Activated T-helper 9 cell treated with anti-CD3 and anti-CD28 coated beads, Interleukin-2, amount 50 U/mL, for 16 hours (primary cell): Measurements from ENCODE around the gene ARHGDIB.

Experiments used
- DNase-seq: peaks from one replicate; pipeline ENCODE4 v3.0.0-alpha.2; 2020; ENCODE audit warnings: low read depth

Gene ARHGDIB

DNA sequence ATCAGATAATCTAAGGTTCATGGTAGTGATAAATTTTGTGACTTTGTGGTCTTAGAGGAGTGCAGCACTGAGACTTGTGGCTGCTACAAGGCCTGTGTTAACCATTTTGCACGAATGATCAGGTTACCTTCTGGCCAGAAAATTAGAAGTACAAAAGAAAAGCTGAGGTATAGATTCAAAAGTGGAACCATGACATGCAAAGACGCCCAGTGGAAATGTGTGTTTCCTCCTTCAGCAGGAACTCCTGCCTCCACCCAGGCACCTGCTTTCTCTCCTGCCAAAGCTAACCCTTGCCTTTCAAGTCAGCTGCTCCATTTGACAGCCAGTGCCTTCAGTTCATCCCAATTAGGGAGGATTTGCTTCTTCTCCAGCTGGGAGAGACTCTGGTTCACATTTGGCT, 21.6 kb upstream of the ARHGDIB start:
- no peak for DNase-seq

DNA sequence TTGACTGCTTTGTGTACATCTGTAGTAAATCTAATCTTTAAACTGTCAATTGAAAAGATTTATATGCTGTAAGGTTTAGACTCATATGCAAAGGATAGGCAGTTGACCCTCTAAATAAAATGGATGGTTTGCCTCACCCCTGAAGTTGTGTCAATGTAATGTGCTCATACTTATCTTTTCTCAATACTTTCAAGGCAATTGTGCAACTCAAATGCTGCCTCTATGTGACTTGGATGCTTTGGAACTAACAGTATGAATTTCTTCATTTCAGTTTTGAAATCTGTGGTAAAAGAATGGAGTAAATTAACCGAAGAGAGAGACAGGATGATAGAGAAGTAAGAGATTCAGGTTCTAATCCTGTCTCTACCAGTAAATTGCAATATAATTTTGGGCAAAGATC, 21.2 kb upstream of the ARHGDIB start:
- DNase-seq, result no peak

DNA sequence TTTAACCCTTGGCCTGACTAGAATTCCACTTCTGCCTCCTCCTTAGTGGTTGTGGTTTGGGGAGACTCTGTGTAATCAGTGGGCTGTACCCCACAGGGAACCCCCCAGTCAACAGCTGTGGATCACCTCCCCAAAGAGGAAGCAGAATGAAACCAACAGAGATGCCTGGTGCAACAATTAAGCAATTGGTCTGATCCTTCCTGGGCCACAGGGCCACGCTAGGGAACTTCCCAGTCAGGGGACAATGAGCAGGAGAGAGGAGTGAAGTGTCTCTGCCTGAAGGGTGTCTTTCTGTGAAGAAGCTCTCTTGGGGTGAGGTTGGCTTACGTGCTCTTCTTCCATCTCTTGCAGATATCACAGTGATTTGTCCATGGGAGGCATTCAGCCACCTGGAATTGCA, 19.6 kb upstream of the ARHGDIB start:
- DNase-seq, result no peak

DNA sequence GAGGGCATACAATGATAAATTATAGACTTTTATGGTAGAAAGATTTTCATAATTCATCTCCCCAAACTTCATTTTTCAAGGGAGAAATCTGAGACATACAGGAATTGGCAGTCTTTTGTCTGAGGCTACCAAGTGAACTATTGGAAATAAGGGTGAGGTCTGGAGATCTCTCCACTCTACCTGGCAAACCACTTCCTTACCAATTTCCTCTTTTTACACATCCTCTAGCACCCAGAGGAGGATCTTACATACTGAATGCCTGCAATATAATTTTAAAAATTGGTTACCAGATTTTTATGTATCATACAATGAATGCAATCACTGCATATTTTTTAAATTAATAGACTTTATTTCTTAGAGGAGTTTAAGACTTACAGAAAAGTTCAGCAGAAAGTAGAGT, 18.1 kb upstream of the ARHGDIB start:
- DNase-seq, result no peak

DNA sequence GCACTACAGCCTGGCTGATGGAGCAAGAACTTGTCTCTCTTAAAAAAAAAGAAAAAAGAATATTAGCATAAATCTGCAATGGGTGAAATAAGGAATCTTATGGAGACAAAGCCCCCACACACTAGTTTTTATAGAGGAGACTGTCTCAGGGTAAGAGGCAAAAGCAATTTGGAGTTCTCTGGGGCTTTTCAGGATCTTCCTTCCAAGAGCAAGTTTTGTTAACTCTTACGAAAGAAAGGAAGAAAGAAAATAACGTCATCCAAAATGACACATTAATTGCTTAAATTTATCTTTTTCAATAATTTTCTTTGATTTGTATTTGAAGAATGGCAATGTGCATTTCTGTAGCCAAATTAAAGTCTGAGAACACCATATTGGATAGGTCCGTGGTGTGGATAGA, 15.3 kb upstream of the ARHGDIB start:
- no peak for DNase-seq

DNA sequence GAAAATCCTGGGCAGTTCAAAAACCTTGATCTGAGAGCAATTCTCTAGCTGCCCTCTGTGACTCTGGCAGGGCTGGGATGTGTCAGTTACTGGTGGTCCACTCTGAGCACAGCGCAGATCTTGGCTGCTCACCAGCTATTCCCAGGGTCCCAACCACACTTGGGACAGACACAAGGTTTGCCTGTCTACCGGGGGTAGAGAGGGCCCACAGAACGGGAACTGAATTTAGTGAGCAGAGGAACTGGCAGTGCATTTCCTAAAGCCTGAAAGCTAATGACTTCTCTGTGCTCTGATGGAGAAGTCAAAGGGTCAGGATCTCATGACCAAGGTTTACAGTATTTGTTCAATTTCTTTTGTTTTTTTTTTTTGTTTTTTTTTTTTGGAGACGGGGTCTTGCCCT, 14.1 kb upstream of the ARHGDIB start:
- no peak for DNase-seq

DNA sequence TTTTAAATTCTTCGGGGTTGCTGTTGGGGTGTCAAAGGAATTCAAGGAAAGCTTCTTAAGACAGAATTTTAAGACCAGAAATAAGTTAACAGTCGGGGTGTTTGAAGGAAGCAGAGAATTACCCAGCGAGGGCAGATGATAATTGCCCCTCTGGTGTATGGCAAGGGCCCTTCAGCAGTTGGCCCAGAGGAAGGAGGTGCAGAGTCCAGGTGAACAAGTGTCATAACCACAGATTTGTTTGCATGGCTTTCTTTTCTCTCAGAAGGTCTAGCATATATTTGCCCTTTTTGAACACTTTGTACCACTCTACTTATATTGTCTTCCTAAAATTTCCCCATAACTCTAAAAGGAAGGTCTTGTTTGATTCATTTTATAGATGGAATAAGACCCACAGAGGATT, 13.2 kb upstream of the ARHGDIB start:
- DNase-seq, result no peak

DNA sequence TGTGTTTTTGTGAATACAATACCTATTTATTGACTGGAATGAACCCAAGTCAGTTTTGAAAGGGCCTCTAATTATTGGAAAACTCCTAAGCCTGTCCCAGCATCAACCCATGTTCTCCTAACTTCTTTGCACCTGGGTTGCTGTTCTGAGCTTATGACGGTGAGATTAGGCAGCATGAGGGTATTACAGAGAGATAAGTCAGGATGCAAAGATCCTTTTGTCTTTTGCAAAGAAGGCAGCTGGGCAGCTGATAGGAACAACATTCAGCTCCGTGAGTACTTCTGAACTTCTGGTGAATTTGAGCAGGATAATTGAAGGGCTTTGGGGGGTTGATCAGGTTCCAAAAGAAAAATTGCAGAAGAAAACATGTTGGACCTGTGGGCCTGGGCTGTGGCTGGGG, 11.4 kb upstream of the ARHGDIB start, which contains the start of gene PDE6H:
PDE6H (plus strand) TSS at position 227 of the 400 bp plus-strand sequence. CDS start 4,971 bp downstream, outside the sequence.
- no peak for DNase-seq

DNA sequence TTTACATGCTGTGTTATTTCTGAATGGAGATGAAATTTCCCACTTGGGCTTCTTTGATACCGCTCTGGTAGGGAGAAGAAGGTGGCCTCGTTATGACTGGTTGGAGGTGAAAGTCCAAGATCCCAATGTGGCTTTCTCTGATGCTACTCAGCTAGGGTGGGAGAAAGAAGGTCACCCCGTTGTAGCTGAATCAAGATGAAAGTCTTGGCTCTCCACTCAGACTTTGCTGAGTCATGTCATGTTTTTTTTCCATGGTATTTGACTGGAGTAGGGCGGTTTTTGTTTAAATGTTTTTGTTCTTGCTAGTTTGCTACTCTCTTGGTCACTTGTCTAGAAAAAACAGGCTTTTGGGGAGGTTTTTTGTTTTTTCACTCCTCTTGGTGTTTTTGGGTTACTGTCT, 9.1 kb upstream of the ARHGDIB start:
- DNase-seq, result no peak

DNA sequence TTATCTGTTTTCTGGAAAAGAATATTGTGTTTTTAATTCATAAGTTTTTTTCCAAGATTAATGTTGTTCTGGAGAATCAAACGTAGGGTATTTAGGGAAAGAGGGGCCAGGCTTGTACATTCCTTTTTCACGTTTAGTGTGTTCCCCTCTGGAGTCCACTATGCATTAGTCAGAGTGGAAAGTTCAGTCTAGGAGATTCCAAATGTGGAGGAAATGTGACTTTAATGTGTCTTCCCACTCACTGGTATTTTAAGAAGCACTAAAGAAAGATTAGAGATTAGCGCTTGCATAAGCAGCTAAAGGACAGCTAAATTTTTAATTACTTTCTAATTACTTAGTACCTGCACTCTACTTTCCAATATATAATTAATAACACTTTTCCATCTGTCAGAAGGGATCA, 7.1 kb upstream of the ARHGDIB start:
- DNase-seq, result no peak

DNA sequence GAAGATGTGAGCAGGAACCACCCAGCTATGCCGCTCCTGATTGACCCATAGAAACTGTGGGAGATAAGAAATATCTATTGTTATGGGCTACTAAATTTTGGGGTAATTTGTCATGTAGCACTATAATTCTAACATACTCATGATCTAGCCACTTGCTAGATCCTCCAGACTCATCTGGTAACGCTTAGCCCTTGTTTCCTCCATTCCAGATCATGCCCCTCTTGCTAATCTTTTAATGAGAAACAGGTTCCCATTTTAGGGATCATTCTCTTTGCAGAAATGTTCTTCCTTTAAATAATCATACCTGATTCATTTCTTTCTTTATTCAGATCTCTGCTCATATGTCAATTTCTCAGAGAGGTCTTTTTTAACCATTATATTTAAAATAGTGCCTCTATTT, 3.8 kb upstream of the ARHGDIB start:
- DNase-seq, result no peak

DNA sequence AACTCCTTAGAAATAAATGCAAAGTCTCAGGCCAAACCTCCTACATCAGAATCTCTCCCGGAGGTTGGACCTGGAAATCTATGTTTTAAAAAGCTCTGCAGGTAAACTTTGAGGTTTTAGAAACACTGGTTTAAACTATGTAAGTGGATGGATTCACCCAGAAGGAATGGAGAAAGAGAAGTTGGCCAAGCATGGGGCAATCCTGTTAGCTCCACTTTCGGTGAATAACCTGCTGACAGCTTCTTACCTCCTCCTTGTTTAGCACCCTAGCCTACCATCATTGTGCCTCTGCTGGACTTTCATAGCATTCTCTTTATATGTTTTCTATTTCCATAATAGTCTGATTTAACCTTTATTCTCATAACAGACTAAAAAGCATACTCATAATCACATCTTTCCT, 3.0 kb upstream of the ARHGDIB start:
- no peak for DNase-seq

DNA sequence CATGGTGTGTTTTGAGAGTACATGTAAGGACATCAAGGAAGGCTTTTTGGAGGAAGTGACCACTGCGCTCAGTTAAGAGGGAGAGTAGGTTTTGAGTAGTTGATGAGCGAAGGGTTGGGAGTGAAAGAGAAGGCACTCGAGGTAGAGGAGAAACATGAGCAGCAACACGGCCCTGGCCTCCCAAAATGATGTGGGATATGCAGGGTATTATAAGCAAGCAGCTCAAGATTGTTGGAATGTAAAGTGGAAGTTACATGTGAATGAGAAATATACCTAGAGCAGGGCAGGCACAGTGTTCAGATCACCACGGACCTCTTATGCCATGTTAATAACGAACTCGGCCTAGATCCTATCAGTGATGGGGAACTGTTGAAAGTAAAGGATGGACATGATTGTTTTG, 2.1 kb upstream of the ARHGDIB start:
- no peak for DNase-seq

DNA sequence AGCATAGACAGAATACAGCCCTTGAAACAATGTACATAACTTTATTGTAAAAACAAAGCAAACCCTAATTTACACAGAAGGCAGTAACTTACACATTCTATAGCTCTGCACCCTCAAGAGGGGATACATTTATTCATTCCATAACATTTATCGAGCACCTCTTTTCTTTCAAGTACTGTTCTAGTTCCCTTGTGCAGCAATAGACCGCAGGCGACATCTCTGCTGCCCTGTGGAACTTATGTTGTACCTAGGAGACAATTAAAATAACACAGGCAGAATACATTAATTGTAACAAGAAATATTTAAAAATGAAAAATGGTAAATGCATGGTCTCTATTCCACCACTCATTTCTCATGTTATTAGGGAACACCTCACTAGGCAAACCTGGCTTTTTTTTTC, 1.4 kb upstream of the ARHGDIB start:
- DNase-seq, result no peak

DNA sequence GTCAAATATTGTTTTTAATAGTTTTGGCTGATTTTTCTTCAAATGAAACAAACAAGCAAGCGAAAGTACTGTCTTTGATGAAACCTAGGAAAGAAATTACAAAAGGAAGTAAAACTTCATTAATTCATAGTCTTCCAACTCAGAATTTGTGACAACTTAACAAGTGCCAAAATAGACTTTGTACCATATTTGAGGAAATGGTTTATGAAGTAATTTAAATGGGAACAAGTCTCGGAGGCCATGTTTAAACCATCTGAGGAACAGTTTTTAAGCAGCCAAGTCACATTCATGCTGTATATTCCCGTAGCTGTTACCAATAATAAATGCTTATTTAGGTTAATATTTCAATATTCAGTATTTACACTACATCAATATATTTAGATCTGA, 745 bp upstream of the ARHGDIB start:
- DNase-seq, result no peak

DNA sequence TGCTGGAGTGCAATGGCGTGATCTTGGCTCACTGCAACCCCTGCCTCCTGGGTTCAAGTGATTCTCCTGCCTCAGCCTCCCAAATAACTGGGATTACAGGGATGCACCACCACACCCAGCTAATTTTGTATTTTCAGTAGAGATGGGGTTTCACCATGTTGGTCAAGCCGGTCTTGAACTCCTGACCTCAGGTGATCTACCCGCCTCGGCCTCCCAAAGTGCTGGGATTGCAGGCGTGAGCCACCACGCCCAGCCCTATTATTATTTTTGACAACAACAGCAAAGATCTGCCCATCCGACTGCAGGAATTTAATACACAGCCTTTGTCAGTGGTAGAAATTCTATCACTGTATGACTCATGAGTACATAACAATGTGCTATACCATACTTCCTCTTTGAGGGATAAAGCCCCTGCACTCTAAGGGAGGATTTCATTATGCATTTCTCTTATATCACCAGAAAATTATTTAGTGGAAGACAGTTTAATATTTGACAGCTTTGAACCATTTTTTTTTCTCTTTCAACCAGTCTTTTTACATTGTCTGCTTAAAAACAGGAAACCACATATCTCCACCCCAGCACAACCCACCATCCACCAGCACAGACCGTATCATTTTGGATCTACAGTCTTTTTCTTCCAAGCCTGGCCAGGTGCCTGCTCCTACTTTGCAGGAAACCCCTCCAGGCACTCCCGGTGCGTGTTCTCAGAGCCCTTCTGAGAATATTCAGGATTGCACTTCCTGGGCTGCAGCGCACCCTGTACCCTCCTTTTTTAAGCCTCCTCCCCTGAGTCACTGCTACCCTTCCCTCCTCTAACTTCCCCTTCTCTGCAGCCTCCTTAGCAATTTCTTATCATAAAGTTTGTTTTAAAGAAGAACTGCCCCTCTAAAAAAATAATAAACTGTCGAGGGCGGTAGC, 594 bp downstream of the ARHGDIB start:
- no peak for DNase-seq

DNA sequence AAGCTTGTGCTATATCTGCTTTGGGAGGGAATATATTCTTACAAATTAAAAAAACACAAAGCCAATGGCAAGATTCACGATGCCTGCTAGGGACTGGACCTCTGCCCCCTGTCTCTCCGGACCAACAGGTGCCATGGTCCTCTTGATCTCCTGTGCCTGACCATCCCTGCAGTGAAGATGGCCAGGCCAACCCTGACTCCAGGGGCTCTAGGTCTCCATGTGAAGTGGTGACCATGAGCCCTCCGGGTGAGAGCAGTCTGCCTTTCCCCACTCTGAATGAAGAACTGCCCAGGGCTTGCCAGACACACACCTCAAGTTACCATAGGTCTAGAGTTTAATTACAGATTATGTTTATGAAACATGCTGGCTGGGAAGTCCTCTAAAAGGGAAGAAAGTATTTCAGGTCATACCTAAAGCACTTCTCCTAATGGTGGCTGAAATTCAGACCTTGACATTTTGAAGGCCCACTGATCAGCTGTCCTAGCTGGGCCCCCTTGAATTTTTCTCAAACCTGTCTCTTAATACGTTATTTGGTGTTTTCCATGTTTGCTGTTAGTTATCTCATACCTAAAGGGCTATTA, 1.4 kb downstream of the ARHGDIB start:
- no peak for DNase-seq

DNA sequence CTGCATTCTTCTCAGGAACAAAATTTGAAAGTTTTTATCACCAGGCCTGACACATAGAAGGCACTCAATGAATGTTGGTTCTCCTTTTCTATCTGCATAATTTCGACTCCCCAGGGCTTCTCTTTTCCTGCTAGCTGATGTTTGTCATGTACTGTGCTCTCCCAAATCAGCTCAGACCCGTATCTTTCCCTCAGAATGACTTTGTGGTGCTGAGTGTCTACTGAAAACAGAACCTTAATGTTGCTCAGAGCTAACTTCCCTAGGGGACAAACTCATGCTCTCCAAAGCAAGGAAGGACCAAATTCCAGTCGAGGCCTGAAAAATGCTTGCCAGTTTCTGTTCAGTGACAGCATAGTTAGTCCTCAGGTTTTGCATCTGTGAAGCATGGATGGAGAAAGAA, 1.9 kb downstream of the ARHGDIB start:
- no peak for DNase-seq

DNA sequence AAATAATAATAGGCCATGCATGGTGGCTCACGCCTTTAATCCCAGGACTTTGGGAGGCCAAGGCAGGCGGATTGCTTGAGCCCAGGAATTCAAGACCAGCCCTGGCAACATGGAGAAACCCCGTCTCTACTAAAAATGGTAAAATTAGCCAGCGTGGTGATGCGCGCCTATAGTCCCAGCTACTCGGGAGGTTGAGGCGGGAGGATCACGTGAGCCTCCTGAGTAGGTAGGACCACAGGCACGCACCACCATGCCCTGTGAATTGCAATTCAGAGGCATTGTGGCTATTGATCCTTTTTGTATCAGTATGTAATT, 2.3 kb downstream of the ARHGDIB start:
- DNase-seq, result no peak

DNA sequence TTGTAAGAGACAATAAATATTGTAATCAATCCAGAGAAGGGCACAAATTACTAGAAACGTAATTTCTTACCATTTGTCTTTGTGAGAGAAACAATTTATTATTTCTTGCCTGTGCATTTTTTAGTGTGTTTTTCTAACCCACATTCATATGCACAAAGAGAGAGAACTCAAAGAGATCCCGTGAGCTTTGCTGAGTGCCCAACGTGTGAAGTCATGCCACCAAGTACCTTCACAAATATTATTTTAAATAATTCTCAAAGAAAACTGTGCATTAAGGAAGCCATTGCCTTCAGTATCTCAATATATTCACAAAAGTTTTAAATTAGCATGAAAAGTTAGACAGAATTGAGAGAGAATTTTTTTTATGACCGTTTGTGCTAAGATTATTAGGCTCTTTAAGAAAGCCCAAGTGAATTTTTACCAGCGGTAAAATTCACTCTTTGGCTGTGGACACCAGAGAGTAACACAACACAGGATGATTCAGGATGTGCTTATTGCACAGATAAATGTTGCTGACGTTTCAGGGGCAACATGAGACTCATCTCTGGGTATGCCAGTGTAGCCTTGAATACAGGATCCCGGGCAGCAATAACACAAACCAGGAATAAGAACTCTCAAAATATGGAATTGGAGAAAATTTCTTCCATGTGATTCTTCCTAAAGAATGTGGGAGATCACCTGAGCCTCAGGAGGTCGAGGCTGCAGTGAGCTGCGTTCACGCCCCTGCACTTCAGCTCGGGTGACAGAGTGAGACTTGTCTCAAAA, 2.9 kb downstream of the ARHGDIB start:
- DNase-seq, result no peak

DNA sequence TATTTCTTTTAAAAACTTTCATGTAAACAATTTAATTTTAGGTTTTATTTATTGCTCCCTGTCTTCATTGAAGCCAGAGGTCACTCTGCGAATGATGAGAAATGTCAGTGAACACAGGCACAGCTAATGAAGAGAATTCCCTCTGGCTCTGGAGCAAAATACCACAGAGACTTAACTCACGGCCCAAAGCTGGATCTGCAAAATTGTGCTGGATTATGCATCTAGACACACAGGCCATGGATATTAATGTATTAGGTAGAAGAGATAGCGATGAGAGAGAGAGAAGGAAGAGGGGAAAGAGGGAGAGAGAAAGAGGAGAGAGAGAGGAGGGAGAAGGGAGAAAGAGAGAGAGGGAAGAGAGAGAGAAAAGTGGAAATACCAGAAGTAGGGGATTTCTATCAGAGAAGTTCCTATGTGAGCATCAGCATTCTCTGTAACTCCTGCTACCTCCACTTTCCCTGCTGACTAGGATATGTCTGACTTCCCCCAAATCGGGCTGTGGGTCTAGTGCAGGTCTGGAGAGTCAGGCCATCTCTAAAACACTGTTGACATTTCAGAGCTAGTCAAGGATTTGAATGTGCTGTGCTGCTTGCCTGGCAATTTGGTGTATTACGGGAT, 3.7 kb downstream of the ARHGDIB start:
- no peak for DNase-seq

DNA sequence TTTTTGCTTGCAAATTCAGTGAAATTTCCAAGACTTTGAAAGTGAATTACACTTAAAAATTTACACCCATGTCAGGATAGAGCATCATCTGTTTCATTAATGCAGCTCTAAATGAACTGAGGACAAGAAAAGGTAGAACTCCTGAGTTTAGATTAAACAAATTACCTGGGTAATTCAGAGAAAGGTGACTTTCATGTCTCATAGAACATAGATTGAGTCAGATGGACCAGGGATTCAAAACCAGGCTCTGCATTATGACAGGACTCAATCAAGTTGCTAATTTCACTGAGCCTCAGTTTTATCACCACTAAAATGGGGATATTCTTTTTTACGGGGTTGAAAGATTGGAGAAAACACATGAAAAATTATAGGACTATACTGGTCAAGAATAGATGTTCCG, 4.5 kb downstream of the ARHGDIB start:
- DNase-seq, result no peak
